GM19351 (cell line): ENCODE results near the gene HDAC4.
"Not testable (repeated sequence)": the region's sequence is repeated elsewhere in the genome, so short reads cannot be mapped to it uniquely, and the experiment has no call there.

Source experiments
- ATAC-seq: cut with Tn5 transposase; IDR thresholded peaks from one replicate; pipeline ENCODE4 v1.9.1; 2021; ENCODE audit warnings: mild to moderate bottlenecking, moderate library complexity; ENCODE audit not compliant: unreplicated experiment

The HDAC4 gene

DNA sequence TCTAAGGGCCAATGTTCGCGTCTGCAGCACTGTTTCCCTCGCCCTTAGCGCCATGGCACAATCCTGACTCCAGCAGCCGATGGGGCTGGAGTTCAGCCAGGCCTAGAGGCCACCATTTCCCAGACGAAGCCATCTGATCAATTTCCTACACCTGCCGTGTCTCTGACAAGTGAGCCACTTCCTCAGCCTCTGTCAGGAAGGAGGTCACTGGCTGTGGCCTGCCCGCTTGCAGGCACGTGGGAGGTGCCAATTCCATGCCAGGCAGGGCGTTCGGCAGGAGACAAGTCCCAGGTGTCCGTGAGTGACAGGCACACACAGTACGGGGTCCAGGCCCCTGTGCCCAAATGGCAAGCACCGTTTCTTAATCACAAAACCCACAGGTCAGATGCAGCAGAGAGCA lies 318.4 kb downstream of the HDAC4 start:
- ATAC-seq, result no peak

DNA sequence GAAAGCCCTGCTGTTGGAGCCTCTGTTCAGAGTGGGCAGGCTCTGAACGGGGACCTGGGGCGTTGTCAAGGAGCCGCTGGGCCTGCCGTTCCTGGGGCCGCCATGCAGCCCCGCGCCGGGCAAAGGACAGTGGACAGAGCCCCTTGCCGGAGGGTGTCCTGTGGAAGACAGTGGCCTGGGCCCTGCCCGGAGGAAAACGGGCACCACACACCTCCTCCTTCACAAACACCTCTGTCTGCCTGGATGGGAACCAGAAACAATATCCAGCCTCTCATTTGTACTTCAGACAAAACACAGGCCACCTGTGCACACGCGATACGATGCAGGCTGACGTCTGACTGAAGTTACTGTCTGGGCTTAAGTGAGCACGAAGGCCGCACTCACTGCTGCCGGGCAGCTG lies 319.2 kb downstream of the HDAC4 start:
- no peak for ATAC-seq

DNA sequence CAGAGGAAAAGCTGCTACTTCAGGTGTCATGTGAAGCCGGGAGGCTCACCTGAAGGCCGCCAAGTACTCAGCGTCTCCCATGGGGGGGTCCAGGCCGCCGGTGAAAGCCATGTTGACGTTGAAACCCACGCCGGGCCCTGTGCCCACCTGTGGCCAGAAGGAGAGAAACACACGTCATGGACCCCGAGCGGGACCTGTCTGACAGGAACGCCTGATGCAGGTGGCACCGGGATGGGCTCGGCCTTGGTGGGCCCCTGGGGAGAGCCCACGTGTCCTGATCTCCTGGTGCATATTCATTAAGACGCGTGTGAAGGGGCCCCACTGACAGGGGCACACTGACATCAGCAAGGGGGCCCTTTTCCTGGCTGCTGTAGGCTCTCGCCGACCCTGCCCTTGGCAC lies 319.8 kb downstream of the HDAC4 start:
- no peak for ATAC-seq

DNA sequence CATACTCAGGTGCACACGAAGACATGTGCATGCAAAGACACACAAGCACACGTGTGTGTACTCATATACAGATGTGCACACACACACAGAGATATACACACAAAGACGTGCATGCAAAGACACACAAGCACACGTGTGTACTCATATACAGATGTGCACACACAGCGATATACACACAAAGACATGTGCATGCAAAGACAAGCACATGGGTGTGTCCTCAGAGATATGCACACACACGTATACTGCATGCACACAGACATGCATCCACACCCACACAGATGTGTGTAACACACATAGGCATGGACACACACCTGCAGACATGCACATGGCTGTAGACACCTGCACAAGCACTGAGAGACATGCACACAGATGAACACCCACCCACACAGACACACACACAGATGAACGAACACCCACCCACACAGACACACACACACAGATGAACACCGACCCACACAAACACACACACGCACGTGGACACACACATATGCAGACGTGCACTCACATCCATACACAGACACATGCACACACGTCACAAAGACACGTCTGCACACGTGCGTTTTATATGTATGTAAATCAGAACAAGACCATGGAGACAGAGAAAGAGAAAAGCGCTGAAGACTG lies 321.0 kb downstream of the HDAC4 start:
- ATAC-seq, result no peak

DNA sequence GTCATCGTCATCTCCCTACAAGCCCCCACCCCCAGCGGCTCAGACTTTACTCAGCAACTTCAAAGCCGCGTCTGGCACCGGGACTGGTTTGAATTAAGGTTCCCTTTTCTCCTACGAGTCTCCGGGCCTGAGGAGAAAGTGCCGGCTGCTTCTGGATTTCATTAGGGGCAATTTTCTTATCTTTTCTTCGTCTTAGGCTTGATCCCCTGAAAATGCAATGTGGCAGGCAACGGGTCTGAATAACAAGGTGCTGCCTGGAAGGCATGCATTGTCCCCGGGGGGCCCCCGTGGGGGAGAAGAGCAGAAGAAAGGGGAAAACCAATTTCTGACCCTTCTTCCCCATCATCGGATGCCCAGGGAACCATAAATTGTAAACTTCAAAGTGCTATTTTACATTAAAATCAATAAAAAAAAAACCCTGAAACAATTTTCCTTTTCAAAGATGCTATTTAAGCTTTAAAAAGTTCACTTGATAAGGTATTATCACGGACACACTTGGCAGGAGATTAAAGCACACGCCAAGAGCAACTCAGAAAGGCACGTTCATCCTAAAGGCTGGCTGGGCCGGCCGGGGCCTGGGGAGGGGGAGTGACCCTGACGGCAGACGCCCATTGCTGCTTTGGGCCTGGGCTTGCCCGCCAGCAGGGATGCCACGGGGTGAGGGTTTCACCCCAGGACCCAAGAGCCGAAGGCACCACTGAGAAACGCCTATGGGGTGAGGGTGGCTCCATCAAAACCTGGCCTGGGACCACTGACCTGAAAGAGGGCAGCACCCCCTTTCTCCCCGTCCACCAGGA lies 322.5 kb downstream of the HDAC4 start:
- no peak for ATAC-seq

DNA sequence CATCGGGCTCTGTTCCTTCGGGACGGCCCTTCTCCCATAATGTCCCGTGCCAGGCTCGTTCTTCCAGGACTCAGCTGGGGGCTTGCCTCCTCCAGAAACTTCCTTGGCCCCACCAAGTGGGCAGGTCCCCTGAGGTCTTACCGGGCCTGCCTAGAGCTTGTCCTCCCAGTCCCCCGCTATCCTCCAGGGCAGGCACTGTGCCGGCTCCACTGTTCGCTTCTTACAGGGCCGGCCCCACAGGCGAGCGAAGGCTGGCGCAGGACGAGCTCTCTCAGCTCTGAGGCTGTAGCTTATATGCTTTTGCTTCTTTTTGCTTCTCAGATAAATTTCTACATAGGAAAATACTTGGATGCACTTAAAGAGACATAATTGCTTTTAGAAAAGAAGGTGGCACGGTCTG lies 323.6 kb downstream of the HDAC4 start:
- no peak for ATAC-seq

DNA sequence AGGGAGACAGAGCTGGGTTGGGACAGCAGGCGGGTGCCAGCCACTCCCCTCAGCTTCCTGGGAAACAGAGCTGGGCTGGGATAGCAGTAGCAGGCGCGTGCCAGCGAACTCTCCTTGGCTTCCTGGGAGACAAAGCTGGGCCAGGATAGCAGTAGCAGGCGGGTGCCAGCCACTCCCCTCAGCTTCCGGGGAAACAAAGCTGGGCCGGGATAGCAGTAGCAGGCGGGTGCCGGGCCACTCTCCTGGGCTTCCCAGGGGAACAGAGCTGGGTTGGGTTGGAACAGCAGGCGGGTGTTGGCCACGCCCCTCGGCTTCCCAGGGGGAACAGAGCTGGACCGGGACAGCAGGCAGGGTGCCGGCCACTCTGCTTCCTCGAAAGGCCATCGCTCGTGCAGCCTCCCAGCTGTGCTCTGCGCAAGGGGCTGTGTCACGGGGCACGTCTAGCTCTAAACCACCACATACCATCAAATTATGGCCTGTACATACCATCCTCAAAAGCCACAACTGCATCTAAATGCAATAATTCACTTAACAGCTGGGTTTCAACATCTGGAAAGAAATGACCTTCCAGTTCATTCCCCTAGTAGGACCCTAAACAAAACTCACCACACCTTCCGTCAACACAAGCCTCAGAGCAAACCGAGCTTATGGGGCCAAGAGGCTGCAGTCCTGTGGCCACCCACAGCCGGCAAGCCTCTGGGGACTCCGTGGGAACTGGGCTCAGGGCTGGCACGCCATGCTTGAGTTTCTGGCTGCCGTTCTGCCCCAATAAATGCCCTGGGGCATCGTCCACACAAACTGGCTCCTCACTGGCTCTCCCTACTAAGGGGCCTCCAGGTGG lies 324.7 kb downstream of the HDAC4 start:
- ATAC-seq, result no peak

DNA sequence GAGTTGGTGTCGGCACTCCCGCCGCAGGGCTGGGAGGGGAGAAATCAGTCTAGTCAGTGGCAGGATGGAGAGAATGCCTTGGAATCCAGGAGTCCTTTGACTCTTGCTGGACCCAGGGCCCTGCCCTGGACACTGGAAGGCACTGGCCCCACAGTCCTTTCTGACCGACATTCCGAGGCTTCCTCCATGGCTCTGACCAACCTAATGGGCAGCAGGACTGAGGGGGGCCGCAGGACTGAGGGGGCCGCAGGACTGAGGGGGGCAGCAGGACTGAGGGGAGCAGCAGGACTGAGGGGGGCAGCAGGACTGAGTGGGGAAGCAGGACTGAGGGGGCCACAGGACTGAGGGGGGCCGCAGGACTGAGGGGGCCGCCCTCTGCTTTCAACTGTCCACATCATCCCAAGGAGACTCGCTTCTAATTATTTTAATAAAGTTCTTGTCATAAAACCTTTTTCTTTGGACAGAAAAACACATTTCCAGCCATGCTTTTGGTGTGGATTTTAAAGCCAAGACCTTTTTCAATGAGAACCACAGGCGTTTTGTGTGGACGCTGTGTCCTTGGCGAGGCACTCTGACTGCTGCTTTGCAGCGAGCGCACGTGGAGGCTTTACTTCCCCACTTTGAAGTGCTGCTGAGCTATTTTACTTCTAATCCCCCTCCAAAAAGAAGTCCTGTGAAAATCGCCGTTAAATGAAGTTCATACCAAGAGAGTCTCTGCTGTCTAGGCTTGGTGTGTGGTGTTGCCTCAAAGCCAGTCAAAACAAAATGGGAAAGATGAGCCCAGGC lies 326.9 kb downstream of the HDAC4 start:
- ATAC-seq, result no peak

DNA sequence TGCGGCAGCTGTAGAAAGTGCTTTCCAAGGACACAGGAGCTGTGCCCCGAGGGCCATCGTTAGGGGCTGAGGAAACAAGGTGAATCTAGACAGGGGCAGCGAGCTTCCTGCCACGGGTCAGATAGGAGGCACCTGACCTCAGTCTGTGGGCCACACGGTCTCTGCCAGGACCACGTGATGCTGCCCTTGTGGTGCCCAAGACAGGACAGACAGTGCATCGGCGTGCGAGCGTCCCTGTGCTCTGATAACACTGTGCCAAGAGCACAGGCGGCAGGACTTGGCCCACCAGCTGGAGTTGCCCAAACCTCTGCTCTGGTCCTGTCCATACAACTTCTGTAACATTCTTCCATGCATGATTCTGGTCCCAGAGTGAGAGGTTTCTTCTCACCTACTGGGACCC lies 327.6 kb downstream of the HDAC4 start:
- no peak for ATAC-seq

DNA sequence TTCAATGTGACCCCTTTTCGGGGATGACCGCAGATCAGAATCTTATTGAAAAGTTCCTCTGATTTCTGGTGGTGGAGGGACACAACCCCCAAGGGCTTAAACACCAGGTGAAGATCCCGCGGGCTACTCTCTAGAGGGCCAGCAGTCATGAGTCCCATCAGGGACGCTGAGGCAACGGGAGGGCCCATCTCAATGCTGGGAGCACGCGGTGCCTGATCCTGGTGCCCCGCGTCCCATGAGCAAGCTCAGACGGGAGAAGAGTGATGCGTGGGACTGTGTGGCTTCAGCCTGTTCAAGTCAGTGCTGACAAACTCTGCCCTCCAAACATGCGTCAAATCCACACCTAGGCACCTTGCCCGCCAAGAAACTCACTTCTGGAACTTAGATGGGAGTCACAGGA lies 328.0 kb downstream of the HDAC4 start:
- ATAC-seq, result no peak

DNA sequence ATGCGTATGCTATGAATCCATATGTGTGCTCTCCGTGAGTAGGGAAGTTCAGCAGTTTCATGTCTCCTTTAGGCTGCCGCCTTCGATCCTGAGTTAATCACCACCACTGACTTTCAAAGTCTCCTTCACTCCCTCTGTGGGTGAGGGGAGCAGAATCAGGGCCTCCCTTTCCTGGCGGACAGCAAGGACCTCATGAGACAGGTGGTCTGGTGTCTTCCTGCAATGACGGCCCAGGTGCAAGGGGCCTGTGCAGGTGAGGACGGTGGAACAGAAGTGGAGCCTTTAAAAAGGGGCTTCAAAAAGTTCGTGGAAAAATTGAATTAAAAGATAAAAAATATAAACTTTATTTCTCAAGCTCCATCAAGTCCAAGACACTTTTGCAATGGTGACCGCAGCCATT lies 330.4 kb downstream of the HDAC4 start:
- ATAC-seq, result no peak

DNA sequence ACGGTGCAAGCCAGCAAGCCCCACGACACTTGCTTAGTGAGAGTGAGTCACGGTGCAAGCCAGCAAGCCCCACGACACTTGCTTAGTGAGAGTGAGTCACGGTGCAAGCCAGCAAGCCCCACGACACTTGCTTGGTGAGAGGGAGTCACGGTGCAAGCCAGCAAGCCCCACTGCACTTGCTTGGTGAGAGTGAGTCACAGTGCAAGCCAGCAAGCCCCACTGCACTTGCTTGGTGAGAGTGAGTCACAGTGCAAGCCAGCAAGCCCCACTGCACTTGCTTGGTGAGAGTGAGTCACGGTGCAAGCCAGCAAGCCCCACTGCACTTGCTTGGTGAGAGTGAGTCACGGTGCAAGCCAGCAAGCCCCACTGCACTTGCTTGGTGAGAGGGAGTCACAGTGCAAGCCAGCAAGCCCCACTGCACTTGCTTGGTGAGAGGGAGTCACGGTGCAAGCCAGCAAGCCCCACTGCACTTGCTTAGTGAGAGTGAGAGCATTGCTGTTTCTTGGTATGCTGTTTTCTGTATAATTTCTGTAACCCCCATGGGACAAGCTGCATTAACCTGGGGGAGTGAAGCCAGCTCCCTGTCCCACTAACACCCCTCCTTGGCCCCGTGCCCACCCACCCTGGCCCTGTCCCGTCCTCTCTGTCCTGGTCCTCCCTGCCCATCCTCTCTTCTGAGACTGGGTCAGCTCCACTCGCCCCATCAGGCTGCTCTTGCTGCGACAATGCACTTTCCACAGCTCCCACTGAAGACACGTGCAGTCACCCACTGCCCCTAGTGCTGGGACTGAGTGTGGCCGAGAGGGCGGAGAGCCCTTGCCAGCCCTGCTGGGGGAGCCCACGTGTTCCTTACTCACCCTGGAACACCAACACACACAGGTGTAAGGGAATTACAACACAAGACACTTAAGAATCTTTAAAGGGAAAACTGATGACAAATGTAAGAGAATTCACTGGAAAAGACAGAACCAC lies 331.2 kb downstream of the HDAC4 start:
- not testable (repeated sequence) for ATAC-seq

DNA sequence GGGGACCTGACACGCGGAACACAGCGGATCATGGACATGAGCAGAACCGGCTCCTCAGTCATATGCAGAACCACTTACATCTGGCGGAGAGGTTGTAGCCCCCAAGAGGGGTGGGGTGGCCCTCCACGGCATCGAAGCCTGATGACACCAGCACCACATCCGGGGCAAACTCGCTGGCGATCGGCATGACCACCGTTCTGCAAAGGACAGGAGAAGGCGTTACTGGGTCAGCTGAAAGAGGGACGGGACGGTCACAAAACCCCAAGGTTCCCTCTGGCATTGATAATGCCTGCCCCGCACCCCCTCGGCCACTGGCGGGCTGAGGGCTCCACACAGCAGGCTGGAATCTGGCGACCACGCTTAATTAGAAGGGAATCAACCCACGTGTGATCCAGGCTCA lies 332.4 kb downstream of the HDAC4 start:
- no peak for ATAC-seq

DNA sequence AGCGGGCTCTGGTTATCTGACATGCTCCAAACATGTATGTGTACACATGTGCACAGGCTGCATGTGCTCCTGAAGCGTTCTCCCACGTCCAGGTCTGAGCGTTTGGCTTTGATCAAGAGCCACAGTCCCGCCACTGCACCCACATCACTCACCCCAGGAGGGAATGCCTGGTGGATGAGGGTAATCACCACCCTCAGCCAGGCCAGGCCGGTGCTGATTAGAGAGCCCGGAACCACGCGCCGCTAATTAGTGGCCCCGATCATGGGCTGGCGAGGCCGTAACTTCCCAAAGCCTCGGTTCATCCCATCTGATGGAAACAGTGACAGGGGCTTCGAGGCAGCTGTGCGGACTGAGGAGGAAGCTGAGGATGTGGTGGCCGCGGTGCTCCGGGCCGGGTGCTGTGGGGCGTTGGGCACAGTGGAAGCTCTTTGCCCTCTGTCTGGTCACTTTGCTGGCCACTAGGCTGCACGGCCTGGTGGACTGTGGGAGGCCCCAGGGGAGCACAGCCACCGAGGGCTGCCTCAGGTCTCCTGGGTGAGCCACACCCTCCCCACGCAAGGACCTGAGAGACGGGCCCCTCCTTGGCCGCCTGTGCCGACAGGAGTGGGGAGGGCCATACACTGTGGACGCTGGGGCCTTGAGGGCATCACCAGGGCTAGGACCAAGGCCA lies 333.5 kb downstream of the HDAC4 start:
- no peak for ATAC-seq

DNA sequence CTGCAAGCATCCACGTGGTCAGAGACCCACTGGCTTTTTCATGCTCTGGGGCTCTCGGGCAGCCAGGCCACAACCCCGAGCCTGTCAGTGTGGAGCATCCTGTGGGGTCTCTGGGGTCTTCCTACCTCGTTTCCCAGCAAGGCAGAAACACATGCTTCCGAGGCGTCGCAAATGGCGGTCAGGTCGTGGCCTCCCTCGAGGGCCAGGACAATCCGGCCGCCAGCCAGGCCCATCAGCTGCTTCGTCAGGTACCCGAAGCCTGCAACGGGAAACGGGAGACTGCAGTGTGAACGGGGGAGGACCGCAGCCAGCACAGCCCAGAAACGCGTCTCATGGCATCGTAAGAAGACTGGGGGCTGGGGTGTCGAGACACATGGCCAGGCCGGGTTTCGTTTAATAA lies 334.2 kb downstream of the HDAC4 start:
- no peak for ATAC-seq

DNA sequence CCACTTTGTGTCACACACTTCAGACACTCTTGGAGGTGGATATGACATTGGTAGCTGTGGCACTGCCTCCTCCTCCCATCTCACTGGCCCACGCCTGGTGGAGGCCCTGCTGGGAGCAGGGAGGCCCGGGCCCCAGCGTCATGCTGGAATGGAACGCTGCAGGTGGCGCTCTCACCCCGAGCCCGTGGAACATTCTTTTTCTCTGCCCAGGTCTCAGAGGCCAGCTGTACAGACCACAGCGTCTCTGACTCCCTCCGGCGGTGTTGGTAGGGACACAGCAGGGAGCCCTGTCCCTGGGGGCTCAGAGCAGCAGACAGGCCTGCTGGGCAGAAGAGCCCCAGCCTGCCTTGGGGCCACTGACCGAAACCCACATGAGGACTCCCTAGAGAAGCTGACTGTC lies 334.9 kb downstream of the HDAC4 start:
- no peak for ATAC-seq

DNA sequence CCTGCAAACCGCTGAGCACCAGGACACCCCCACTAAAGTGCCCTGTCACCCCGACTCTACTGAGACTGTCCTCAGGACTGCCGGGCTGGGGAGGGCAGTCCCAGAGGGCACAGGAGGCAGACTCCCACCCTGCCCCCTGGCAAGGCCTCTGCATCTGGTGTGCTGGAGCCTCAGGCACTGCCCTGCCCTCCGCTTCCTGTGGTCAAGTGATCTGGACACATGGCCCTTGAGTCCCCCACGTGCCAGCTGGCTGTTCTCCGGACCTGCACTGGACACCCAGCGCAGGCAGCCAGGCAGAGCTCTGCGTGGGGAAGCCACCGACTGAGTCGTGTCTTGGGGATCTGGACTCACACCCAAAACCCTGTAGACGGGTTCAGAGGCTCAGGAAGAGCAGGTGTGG lies 335.3 kb downstream of the HDAC4 start:
- ATAC-seq, result no peak

DNA sequence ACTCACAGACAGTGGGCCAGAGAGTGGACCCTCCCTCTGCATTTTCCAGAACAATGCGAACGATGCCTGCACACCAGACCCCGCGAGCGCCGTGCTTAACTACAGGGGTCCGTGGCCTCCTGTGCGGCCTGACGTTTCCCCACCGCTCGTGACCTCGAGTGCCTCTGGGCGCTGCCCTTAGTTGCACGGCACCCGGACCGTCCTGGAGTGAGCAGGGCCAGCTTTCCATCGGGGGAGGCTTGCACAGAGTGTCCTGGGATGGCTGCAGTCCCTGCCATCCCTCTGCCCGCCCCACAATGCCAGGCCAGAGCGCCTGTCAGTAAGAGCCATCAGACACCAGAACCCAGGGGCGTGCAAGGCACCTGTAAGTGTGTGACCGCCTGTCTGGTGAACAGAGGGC lies 335.9 kb downstream of the HDAC4 start:
- ATAC-seq, result no peak

DNA sequence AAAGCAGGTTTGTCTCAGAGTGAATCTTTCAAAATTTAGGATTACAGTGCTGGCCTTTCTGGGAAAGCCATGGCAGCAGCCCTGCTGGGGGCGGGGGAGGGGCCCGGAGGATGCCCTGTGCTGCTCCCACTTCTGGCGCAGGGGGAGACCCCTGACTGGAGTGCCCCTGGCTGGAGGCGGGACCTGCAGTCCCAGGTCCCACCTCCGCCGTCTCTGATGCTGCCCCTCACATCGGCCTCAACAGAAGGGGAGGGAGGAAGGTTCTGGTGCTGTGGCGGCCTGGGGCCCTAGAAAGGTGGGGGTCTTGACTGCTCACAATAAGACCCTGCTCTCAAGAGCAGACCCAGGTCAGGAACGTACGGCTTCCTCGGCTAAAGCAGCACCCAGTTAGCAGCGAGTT lies 336.6 kb downstream of the HDAC4 start:
- ATAC-seq, result no peak
